ENCODE measurements around the gene AIG1. TPM values are rescaled to one million over a fixed set of nuclear protein-coding genes. Genes with fewer than 3 reads are reported as not detected.
"Not testable (repeated sequence)": the region's sequence is repeated elsewhere in the genome, so short reads cannot be mapped to it uniquely, and the experiment has no call there.

The AIG1 gene
- total RNA-seq, 1 donor from 2014 or later, result 32.2 TPM

GRCh38 chr6:143163621-143164020 is 102.9 kb downstream of the AIG1 start:
- H3K9me3 Mint-ChIP-seq (ENCODE audit: low read depth), result peaks cover 2% of the 10 kb centered on the region
- peaks cover 10% of the 10 kb centered on the region for H3K4me1 Mint-ChIP-seq (ENCODE audit: low read depth)
- H3K36me3 Mint-ChIP-seq (ENCODE audit: low read depth), result peaks cover 5% of the 10 kb centered on the region
- H3K27ac Mint-ChIP-seq (ENCODE audit: unreplicated experiment), result no peak overlapping the region
- no peak for TF ChIP-seq CTCF (IDR thresholded peaks at IDR 0.05)
- H3K27me3 Mint-ChIP-seq (ENCODE audit: low read depth), result no peaks in the 10 kb centered on the region
- DNase-seq (ENCODE audit: low spot score), result no peak
- no peak overlapping the region for H3K4me3 Mint-ChIP-seq (ENCODE audit: unreplicated experiment)

- peaks cover 7% of the 10 kb centered on the region for H3K36me3 Mint-ChIP-seq (ENCODE audit: low read depth)
- no peak overlapping the region for H3K27ac Mint-ChIP-seq (ENCODE audit: unreplicated experiment)
- DNase-seq (ENCODE audit: low spot score), result no peak
- H3K27me3 Mint-ChIP-seq (ENCODE audit: low read depth), result no peaks in the 10 kb centered on the region
- H3K4me3 Mint-ChIP-seq (ENCODE audit: unreplicated experiment), result no peak overlapping the region
- H3K4me1 Mint-ChIP-seq (ENCODE audit: low read depth), result peaks cover 4% of the 10 kb centered on the region
- peaks cover 2% of the 10 kb centered on the region for H3K9me3 Mint-ChIP-seq (ENCODE audit: low read depth)
- TF ChIP-seq CTCF (IDR thresholded peaks at IDR 0.05), result no peak
These were observed 103.9 kb downstream of the AIG1 start for GRCh38 chr6:143164565-143165105.

GRCh38 chr6:143165315-143165855 is 104.7 kb downstream of the AIG1 start:
- Mint-ChIP-seq H3K27me3 (ENCODE audit: low read depth) (no peaks in the 10 kb centered on the region), H3K4me3 (ENCODE audit: unreplicated experiment) (no peak overlapping the region), H3K4me1 (ENCODE audit: low read depth) (peaks cover under 1% of the 10 kb centered on the region), H3K9me3 (ENCODE audit: low read depth) (peaks cover 2% of the 10 kb centered on the region), H3K27ac (ENCODE audit: unreplicated experiment) (no peak overlapping the region), H3K36me3 (ENCODE audit: low read depth) (peaks cover 7% of the 10 kb centered on the region)
- no peak for TF ChIP-seq CTCF (IDR thresholded peaks at IDR 0.05)
- DNase-seq (ENCODE audit: low spot score), result no peak

GRCh38 chr6:143166247-143166695 is 105.6 kb downstream of the AIG1 start:
- H3K27me3 Mint-ChIP-seq (ENCODE audit: low read depth), result no peaks in the 10 kb centered on the region
- no peaks in the 10 kb centered on the region for H3K4me1 Mint-ChIP-seq (ENCODE audit: low read depth)
- DNase-seq (ENCODE audit: low spot score), result no peak
- H3K4me3 Mint-ChIP-seq (ENCODE audit: unreplicated experiment), result no peak overlapping the region
- TF ChIP-seq CTCF (IDR thresholded peaks at IDR 0.05), result no peak
- peaks cover 2% of the 10 kb centered on the region for H3K9me3 Mint-ChIP-seq (ENCODE audit: low read depth)
- no peak overlapping the region for H3K27ac Mint-ChIP-seq (ENCODE audit: unreplicated experiment)
- peaks cover 7% of the 10 kb centered on the region for H3K36me3 Mint-ChIP-seq (ENCODE audit: low read depth)

GRCh38 chr6:143167224-143167623 is 106.5 kb downstream of the AIG1 start:
- DNase-seq (ENCODE audit: low spot score), result no peak
- no peak overlapping the region for H3K4me3 Mint-ChIP-seq (ENCODE audit: unreplicated experiment)
- TF ChIP-seq CTCF (IDR thresholded peaks at IDR 0.05), result no peak
- peaks cover 7% of the 10 kb centered on the region for H3K9me3 Mint-ChIP-seq (ENCODE audit: low read depth)
- no peaks in the 10 kb centered on the region for H3K4me1 Mint-ChIP-seq (ENCODE audit: low read depth)
- no peaks in the 10 kb centered on the region for H3K27me3 Mint-ChIP-seq (ENCODE audit: low read depth)
- H3K27ac Mint-ChIP-seq (ENCODE audit: unreplicated experiment), result no peak overlapping the region
- peaks cover 12% of the 10 kb centered on the region for H3K36me3 Mint-ChIP-seq (ENCODE audit: low read depth)

GRCh38 chr6:143168396-143168816 is 107.7 kb downstream of the AIG1 start:
- not testable (repeated sequence) for H3K4me1 Mint-ChIP-seq (ENCODE audit: low read depth); H3K4me3 Mint-ChIP-seq (ENCODE audit: unreplicated experiment); H3K27me3 Mint-ChIP-seq (ENCODE audit: low read depth); DNase-seq (ENCODE audit: low spot score); H3K27ac Mint-ChIP-seq (ENCODE audit: unreplicated experiment)
- H3K9me3 Mint-ChIP-seq (ENCODE audit: low read depth), result peaks cover 17% of the 10 kb centered on the region
- H3K36me3 Mint-ChIP-seq (ENCODE audit: low read depth), result peaks cover 18% of the 10 kb centered on the region

All from chondrocyte (in vitro differentiated cells).